ENCODE data around the gene CDC42BPG. TPM values are rescaled to one million over a fixed set of nuclear protein-coding genes. Genes with fewer than 3 reads are reported as not detected.

CDC42BPG gene
- total and polyA plus RNA-seq, 10 of the 15 experiments (the other 5 are each of a cell fraction or from before 2014, with no cell fraction given) = 0.02 to 1.3 (median 0.09) TPM; not detected in 1

DNA sequence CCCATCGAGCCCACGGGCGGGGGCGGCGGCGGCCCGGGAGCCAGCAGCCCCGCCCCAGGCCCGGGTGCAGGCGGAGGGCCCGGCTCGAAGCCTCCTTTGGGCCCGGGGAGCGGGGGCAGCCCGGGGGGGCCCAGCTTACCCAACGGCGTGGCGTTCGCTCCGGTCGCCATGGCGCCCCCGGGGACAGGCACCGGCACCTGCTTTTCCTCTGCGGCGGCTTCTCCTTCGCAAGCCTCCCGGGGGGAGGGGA lies 66.3 kb downstream of the CDC42BPG start (continued):
- TF ChIP-seq MYC (IDR thresholded peaks at IDR 0.05; ENCODE audit: insufficient read depth, insufficient read length, insufficient replicate concordance, low read length, severe bottlenecking) (no peak), SIN3A (IDR thresholded peaks at IDR 0.05; ENCODE audit: low read depth, low read length) (no peak), SUPT20H (IDR thresholded peaks at IDR 0.05; ENCODE audit: borderline replicate concordance, control insufficient read depth, low read depth, low read length) (no peak), CBFB (IDR thresholded peaks at IDR 0.05; ENCODE audit: low read depth) (no peak), KDM1A (IDR thresholded peaks at IDR 0.05; ENCODE audit: borderline replicate concordance) (no peak), GABPA (IDR thresholded peaks at IDR 0.05; ENCODE audit: low read depth) (no peak), CBX3 (IDR thresholded peaks at IDR 0.05; ENCODE audit: borderline replicate concordance, low read depth) (no peak), CHD4 (IDR thresholded peaks at IDR 0.05) (no peak), KLF5 (IDR thresholded peaks at IDR 0.05; ENCODE audit: partially characterized antibody) (no peak), TBL1XR1 (IDR thresholded peaks at IDR 0.05; ENCODE audit: low read depth, low read length) (no peak), RAD21 (IDR thresholded peaks at IDR 0.05; ENCODE audit: insufficient read depth, low read depth, low read length) (no peak), DPF2 (IDR thresholded peaks at IDR 0.05) (peak; percentile 85), PML (IDR thresholded peaks at IDR 0.05; ENCODE audit: low read length) (peak; percentile 68; the same call in 1 of the 2 replicates), EGR1 (IDR thresholded peaks at IDR 0.05; ENCODE audit: borderline replicate concordance in 1 of 2, low read depth in 2 of 2, low read length in 2 of 2) (no peak), NFIC (IDR thresholded peaks at IDR 0.05; ENCODE audit: low read depth, low read length) (no peak), MEF2B (IDR thresholded peaks at IDR 0.05; ENCODE audit: partially characterized antibody, poor library complexity, severe bottlenecking) (no peak), PAX8 (IDR thresholded peaks at IDR 0.05) (no peak), BHLHE40 (IDR thresholded peaks at IDR 0.05; ENCODE audit: borderline replicate concordance in 1 of 2, low read depth in 2 of 2, low read length in 1 of 2) (peak; percentile 3 to 66; a peak in 1 of 4 replicates), ZZZ3 (IDR thresholded peaks at IDR 0.05; ENCODE audit: control insufficient read depth, insufficient read length, low read depth) (no peak), IKZF1 (conservative IDR thresholded peaks at IDR 0.05) (0 out of 2 replicates have a peak, but pooled peaks have one; percentile 2), BRCA1 (IDR thresholded peaks at IDR 0.05; ENCODE audit: low read depth, low read length) (no peak), CHD2 (IDR thresholded peaks at IDR 0.05; ENCODE audit: borderline replicate concordance, low read depth, low read length) (no peak), ZNF217 (IDR thresholded peaks at IDR 0.05) (no peak)
- TF ChIP-seq, protein P1, sequence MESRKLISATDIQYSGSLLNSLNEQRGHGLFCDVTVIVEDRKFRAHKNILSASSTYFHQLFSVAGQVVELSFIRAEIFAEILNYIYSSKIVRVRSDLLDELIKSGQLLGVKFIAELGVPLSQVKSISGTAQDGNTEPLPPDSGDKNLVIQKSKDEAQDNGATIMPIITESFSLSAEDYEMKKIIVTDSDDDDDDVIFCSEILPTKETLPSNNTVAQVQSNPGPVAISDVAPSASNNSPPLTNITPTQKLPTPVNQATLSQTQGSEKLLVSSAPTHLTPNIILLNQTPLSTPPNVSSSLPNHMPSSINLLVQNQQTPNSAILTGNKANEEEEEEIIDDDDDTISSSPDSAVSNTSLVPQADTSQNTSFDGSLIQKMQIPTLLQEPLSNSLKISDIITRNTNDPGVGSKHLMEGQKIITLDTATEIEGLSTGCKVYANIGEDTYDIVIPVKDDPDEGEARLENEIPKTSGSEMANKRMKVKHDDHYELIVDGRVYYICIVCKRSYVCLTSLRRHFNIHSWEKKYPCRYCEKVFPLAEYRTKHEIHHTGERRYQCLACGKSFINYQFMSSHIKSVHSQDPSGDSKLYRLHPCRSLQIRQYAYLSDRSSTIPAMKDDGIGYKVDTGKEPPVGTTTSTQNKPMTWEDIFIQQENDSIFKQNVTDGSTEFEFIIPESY (IDR thresholded peaks at IDR 0.05) = no peak
- TF ChIP-seq, protein P2, sequence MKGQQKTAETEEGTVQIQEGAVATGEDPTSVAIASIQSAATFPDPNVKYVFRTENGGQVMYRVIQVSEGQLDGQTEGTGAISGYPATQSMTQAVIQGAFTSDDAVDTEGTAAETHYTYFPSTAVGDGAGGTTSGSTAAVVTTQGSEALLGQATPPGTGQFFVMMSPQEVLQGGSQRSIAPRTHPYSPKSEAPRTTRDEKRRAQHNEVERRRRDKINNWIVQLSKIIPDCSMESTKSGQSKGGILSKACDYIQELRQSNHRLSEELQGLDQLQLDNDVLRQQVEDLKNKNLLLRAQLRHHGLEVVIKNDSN (IDR thresholded peaks at IDR 0.05; ENCODE audit: borderline replicate concordance, extremely low read length, insufficient read depth, low read depth, low read length) = no peak
- TF ChIP-seq, protein P3, sequence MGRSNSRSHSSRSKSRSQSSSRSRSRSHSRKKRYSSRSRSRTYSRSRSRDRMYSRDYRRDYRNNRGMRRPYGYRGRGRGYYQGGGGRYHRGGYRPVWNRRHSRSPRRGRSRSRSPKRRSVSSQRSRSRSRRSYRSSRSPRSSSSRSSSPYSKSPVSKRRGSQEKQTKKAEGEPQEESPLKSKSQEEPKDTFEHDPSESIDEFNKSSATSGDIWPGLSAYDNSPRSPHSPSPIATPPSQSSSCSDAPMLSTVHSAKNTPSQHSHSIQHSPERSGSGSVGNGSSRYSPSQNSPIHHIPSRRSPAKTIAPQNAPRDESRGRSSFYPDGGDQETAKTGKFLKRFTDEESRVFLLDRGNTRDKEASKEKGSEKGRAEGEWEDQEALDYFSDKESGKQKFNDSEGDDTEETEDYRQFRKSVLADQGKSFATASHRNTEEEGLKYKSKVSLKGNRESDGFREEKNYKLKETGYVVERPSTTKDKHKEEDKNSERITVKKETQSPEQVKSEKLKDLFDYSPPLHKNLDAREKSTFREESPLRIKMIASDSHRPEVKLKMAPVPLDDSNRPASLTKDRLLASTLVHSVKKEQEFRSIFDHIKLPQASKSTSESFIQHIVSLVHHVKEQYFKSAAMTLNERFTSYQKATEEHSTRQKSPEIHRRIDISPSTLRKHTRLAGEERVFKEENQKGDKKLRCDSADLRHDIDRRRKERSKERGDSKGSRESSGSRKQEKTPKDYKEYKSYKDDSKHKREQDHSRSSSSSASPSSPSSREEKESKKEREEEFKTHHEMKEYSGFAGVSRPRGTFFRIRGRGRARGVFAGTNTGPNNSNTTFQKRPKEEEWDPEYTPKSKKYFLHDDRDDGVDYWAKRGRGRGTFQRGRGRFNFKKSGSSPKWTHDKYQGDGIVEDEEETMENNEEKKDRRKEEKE (IDR thresholded peaks at IDR 0.05) = no peak
- TF ChIP-seq, protein P4, sequence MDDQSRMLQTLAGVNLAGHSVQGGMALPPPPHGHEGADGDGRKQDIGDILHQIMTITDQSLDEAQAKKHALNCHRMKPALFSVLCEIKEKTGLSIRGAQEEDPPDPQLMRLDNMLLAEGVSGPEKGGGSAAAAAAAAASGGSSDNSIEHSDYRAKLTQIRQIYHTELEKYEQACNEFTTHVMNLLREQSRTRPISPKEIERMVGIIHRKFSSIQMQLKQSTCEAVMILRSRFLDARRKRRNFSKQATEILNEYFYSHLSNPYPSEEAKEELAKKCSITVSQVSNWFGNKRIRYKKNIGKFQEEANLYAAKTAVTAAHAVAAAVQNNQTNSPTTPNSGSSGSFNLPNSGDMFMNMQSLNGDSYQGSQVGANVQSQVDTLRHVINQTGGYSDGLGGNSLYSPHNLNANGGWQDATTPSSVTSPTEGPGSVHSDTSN (IDR thresholded peaks at IDR 0.05; ENCODE audit: insufficient replicate concordance, low read depth, low read length) = no peak
